HUES6 (cell line): ENCODE measurements around the gene SERGEF.
"Not testable (repeated sequence)": the region's sequence is repeated elsewhere in the genome, so short reads cannot be mapped to it uniquely, and the experiment has no call there.

Experiments used
- H3K27ac ChIP-seq: 2 replicates; pipeline ENCODE4 v1.7.0; 2013; ENCODE audit warnings: low read depth, mild to moderate bottlenecking, low read length, inconsistent platforms
- H3K27me3 ChIP-seq: 2 replicates; pipeline ENCODE4 v1.6.1; 2013; ENCODE audit warnings: low read length; ENCODE audit not compliant: control insufficient read depth, insufficient read depth
- H3K36me3 ChIP-seq: 2 replicates; pipeline ENCODE4 v1.6.1; 2013; ENCODE audit warnings: low read length; ENCODE audit not compliant: control insufficient read depth, insufficient read depth
- H3K4me1 ChIP-seq: 2 replicates; pipeline ENCODE4 v1.6.1; 2013; ENCODE audit warnings: low read length; ENCODE audit not compliant: control insufficient read depth, insufficient read depth
- H3K4me3 ChIP-seq: 2 replicates; pipeline ENCODE4 v1.5.1; 2013; ENCODE audit warnings: low read depth, low read length
- H3K9ac ChIP-seq: one replicate; pipeline ENCODE4 v1.6.1; 2013; ENCODE audit warnings: mild to moderate bottlenecking, low read length
- H3K9me3 ChIP-seq: 2 replicates; pipeline ENCODE4 v1.6.1; 2013; ENCODE audit warnings: low read depth, low read length; ENCODE audit not compliant: control insufficient read depth, insufficient read depth

SERGEF gene

DNA sequence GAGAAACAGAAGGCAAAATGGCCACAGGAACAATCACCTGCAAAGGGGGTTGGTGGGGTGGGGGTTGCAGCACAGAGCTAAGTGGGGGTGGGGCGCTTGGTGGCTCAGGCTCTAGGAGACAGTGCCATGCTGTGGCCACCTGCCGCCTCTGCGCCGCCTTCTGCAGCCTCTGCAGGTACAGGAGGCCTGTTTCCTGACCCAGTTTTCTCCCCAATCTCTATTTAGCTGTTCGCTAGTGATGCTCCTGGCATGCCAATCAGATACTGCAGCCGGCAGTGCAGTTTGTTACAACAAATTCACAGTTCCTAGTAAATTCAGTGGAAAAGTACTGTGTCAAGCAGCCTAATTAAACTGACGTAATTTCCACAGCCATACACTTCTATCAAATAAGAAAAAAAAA lies 106.4 kb downstream of the SERGEF start:
- H3K36me3 ChIP-seq = no peaks in the 10 kb centered on the region
- H3K27ac ChIP-seq = no peak overlapping the region
- no peak overlapping the region for H3K4me3 ChIP-seq
- no peaks in the 10 kb centered on the region for H3K9me3 ChIP-seq
- H3K27me3 ChIP-seq = no peaks in the 10 kb centered on the region
- H3K4me1 ChIP-seq = peaks cover 5% of the 10 kb centered on the region; the same call in 1 of the 2 replicates
- no peak overlapping the region for H3K9ac ChIP-seq

DNA sequence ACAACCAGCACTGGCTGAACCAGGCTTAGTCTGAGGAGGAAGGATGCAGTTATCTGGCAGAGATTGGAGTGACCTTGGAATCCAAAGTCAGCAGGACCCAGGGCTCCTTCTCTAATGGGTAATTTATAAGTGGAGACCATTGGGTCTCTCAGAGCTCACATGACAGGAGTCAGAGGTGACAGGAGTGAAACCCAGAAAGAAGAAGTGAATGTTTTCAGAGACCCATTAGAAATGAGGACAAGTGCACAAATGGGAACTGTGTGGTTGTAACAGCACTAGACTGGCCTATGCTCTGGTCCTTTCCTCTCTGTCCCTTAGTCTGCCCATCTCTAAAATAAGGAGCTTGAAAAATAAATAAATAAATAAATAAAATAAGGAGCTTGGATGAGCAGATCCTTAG lies 107.4 kb downstream of the SERGEF start:
- H3K9me3 ChIP-seq = no peaks in the 10 kb centered on the region
- peaks cover 5% of the 10 kb centered on the region; the same call in 1 of the 2 replicates for H3K4me1 ChIP-seq
- H3K9ac ChIP-seq = no peak overlapping the region
- H3K4me3 ChIP-seq = no peak overlapping the region
- no peak overlapping the region for H3K27ac ChIP-seq
- H3K36me3 ChIP-seq = no peaks in the 10 kb centered on the region
- H3K27me3 ChIP-seq = no peaks in the 10 kb centered on the region

DNA sequence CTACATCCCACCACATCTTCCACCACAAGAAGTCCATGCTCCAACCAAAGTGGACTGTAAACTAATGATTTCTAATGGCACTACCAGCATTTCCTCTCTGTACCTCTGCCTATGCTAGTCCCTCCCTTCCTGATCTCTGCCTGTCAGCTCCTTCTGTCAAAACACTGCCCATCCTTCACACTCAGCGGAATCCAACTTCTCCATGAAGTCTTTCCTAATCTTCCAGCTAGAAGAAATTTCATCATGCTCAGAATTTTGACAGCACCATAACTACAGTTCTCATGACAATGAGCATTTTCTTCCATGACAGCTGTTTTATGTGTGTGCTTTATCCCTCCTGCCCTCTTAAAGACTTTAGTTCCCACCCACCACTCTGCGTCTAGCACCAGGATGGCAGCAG lies 111.4 kb downstream of the SERGEF start:
- H3K27ac ChIP-seq = no peak overlapping the region
- no peak overlapping the region for H3K9ac ChIP-seq
- H3K4me3 ChIP-seq = no peak overlapping the region
- H3K9me3 ChIP-seq = no peaks in the 10 kb centered on the region
- H3K4me1 ChIP-seq = peaks cover 8% of the 10 kb centered on the region
- no peaks in the 10 kb centered on the region for H3K27me3 ChIP-seq
- H3K36me3 ChIP-seq = no peaks in the 10 kb centered on the region

DNA sequence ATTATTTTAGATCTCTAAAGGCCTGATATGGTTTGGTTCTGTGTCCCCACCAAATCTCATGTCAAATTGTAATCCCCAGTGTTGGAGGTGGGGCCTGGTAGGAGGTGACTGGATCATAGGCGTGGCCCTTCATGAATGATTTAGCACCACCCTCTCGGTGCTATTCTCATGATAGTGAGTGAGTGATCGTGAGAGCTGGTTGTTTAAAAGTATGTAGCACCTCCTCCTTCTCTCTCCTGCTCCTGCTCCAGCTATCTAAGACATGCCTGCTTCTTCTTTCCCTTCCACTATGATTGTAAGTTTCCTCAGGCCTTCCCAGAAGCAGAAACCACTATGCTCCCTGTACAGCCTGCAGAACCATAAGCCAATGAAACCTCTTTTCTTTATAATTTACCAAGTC lies 114.1 kb downstream of the SERGEF start:
- peaks cover 4% of the 10 kb centered on the region; the same call in 1 of the 2 replicates for H3K4me1 ChIP-seq
- H3K36me3 ChIP-seq = no peaks in the 10 kb centered on the region
- no peaks in the 10 kb centered on the region for H3K9me3 ChIP-seq
- no peak overlapping the region for H3K27ac ChIP-seq
- no peak overlapping the region for H3K4me3 ChIP-seq
- H3K27me3 ChIP-seq = no peaks in the 10 kb centered on the region
- H3K9ac ChIP-seq = no peak overlapping the region

DNA sequence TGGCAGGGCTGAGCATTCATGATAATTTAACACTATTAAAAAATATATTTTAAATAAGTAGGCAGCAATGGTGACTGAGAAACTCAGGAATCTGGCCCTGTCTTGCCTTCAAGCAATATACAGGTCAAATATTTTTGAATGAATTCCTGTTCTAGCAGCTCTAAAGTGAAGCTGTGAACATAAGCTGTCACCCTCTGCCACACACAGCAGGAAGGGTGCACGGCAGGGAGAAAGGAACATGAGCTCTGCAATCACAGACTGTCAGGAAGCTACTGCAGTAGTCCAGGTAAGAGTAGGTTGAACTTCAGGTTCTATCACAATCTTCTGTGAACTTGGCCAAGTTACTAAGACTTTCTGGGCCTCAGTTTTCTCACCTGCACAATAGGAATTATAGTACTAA lies 114.8 kb downstream of the SERGEF start:
- H3K27me3 ChIP-seq = no peaks in the 10 kb centered on the region
- no peaks in the 10 kb centered on the region for H3K9me3 ChIP-seq
- H3K9ac ChIP-seq = no peak overlapping the region
- H3K36me3 ChIP-seq = no peaks in the 10 kb centered on the region
- H3K4me3 ChIP-seq = no peak overlapping the region
- peaks cover 4% of the 10 kb centered on the region; the same call in 1 of the 2 replicates for H3K4me1 ChIP-seq
- H3K27ac ChIP-seq = no peak overlapping the region

DNA sequence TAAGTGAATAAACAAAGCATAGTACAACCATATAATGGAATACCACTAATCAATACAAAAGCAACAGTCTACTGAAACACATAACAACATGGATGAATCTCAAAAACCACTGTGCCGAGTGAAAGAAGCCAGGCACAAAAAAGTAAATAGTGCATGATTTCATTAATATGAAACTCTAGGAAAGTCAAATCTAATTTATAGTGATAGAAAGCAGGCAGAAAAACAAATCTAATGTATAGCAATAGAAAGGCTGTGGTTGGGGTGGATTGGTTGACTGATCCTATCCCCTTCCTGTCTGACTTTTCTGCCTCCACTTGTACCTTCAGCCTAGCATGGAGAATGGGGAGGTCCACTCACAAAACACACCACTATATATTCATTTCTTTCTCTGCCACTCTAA lies 115.4 kb downstream of the SERGEF start:
- Histone ChIP-seq H3K36me3 (no peaks in the 10 kb centered on the region), H3K27ac (no peak overlapping the region), H3K9me3 (no peaks in the 10 kb centered on the region), H3K9ac (no peak overlapping the region), H3K27me3 (no peaks in the 10 kb centered on the region), H3K4me3 (no peak overlapping the region), H3K4me1 (peaks cover 4% of the 10 kb centered on the region; the same call in 1 of the 2 replicates)

DNA sequence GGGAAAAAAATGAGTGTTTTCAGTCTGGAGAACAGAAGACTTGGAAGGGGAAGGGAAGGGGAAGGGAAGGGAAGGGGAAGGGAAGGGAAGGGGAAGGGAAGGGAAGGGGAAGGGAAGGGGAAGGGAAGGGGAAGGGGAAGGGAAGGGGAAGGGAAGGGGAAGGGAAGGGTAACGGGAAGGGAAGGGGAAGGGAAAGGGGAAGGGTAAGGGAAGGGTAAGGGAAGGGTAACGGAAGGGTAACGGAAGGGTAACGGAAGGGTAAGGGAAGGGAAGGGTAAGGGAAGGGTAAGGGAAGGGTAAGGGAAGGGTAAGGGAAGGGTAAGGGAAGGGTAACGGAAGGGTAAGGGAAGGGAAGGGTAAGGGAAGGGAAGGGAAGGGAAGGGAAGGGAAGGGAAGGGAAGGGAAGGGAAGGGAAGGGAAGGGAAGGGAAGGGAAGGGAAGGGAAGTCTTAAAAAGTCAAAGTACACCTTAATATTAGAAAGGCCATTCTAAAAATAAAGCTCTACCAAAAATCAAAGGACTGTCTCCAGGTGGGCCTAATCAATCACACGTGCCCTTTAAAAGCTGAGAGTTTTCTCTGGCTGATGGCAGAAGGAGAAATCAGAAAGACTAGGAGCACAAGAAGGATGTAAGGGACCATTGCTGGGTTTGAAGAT lies 116.2 kb downstream of the SERGEF start:
- not testable (repeated sequence) for H3K4me3 ChIP-seq, H3K4me1 ChIP-seq, H3K27me3 ChIP-seq, H3K36me3 ChIP-seq, H3K9ac ChIP-seq, H3K9me3 ChIP-seq, H3K27ac ChIP-seq

DNA sequence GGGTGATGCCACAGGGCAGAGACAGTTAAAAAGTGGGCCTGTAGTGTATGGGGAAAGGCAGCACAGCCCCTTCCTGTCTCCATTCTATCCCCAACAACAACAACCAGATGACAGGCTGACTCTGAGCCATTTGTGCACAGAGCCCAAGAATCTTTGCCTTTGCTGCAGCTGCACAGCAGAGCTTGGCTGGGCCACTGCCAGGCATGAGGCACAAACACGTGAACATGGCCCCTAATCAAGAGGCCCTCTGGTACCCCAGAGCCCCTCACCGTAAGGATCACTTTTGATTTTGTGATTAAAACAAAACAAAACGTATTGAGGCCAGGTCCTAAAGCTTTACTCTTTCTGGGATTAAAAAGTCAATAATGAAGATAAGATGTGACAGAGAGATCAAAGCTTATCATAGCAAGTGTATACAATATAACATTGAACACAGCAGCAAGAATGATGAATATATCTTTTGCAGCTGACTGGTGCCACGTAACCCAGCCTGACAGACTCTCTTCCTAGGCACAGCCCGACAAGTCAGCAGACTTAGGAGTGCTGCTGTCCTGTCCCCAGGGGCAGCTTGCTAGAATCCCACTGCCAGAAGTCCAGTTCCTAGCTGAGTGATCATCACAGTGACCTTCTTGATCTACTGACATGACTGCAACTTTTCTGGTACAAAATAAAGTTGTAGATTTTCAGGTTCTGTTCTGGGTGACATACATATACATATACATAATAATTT lies 117.8 kb downstream of the SERGEF start:
- no peaks in the 10 kb centered on the region for H3K27me3 ChIP-seq
- H3K9me3 ChIP-seq = no peaks in the 10 kb centered on the region
- H3K4me3 ChIP-seq = no peak overlapping the region
- no peak overlapping the region for H3K27ac ChIP-seq
- H3K9ac ChIP-seq = no peak overlapping the region
- peaks cover 4% of the 10 kb centered on the region; the same call in 1 of the 2 replicates for H3K4me1 ChIP-seq
- no peaks in the 10 kb centered on the region for H3K36me3 ChIP-seq

DNA sequence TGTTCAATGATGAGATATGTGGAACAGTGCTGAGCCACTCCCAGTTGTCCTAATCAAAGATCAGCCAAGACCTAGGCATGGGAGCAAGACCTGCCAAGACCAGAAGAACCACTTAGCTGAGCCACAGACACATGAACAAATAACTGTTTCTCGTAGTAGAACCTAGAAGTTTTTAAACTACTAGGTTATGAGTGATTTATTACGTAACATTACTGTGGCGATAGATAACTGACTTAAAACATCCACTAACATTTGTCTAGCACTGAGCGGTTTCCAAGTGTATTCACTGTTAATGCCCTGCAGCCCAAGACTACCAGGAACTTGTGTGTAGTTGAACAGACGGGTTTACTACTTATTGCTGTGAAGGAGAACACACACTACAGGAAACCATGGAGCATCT lies 120.4 kb downstream of the SERGEF start:
- H3K27me3 ChIP-seq = no peaks in the 10 kb centered on the region
- H3K9me3 ChIP-seq = no peaks in the 10 kb centered on the region
- no peaks in the 10 kb centered on the region for H3K36me3 ChIP-seq
- H3K9ac ChIP-seq = no peak overlapping the region
- H3K4me3 ChIP-seq = no peak overlapping the region
- H3K27ac ChIP-seq = no peak overlapping the region
- peaks cover 7% of the 10 kb centered on the region for H3K4me1 ChIP-seq

DNA sequence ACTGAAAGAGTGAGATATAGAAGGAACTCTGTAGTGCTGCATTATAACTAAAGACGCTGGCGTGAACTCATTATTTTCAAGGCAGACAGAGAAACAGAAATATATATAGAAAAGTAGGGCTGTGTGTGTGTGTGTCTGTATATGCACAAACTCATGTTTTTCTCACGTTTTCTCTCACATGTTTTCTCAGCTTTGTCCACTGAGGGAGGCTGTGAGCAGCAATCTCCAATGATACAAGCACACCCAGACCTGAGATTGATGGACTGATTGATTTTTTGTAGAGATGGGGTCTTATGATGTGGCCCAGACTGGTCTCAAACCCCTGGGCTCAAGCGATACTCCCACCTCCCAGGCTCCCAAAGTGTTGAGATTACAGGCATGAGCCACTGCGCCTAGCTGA lies 122.5 kb downstream of the SERGEF start:
- Histone ChIP-seq H3K9me3 (no peaks in the 10 kb centered on the region), H3K36me3 (no peaks in the 10 kb centered on the region), H3K27ac (no peak overlapping the region)

DNA sequence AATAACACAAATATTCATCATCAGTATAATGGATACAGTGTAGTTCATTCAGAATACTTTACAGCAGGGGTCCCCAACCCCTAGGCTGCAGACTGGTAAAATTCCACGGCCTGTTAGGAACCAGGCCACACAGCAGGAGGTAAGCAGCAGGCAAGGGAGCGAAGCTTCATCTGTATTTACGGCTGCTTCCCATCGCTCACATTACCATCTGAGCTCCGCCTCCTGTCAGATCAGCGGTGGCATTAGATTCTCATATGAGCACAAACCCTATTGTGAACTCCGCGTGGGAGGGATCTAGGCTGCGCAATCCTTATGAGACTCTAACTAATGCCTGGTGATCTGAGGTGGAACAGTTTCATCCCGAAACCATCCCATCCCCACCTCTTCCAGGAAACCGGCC lies 125.1 kb downstream of the SERGEF start:
- H3K27ac ChIP-seq = no peak overlapping the region
- H3K4me3 ChIP-seq = no peak overlapping the region
- no peaks in the 10 kb centered on the region for H3K27me3 ChIP-seq
- no peaks in the 10 kb centered on the region for H3K36me3 ChIP-seq
- no peak overlapping the region for H3K9ac ChIP-seq
- H3K9me3 ChIP-seq = no peaks in the 10 kb centered on the region
- H3K4me1 ChIP-seq = peaks cover 11% of the 10 kb centered on the region

More for the DNA sequence above, 122.5 kb downstream of the SERGEF start:
- Histone ChIP-seq H3K4me1 (peaks cover 11% of the 10 kb centered on the region), H3K27me3 (no peaks in the 10 kb centered on the region), H3K9ac (no peak overlapping the region), H3K4me3 (no peak overlapping the region)
